Liver (tissue), 9 donors: ENCODE results near the gene SHROOM2. TPM values are rescaled to one million over a fixed set of nuclear protein-coding genes. Genes with fewer than 3 reads are reported as not detected.

Source experiments
- DNase-seq: peaks from one replicate; pipeline ENCODE4 v3.0.0-alpha.2; 2017; ENCODE audit warnings: low spot score
- H3K27ac ChIP-seq, 2 donors: one replicate each; pipeline ENCODE4 v1.7.0; 2013; ENCODE audit warnings: inconsistent platforms in 2 of 2, low read length in 2 of 2, control low read depth in 1 of 2, low read depth in 1 of 2, mild to moderate bottlenecking in 1 of 2
- H3K27me3 ChIP-seq, 4 donors: one replicate each; pipeline versions ENCODE4 v1.6.1 to v1.7.0; 2013; ENCODE audit warnings: low read length in 3 of 4, inconsistent platforms in 1 of 4, mild to moderate bottlenecking in 1 of 4, moderate library complexity in 1 of 4; ENCODE audit not compliant: control insufficient read depth in 4 of 4, insufficient read depth in 4 of 4
- H3K36me3 ChIP-seq, 4 donors: one replicate each; pipeline versions ENCODE4 v1.6.1 to v1.7.0; 2013; ENCODE audit warnings: low read length in 3 of 4, mild to moderate bottlenecking in 3 of 4, low read depth in 1 of 4, moderate library complexity in 1 of 4; ENCODE audit not compliant: control insufficient read depth in 4 of 4, insufficient read depth in 3 of 4
- H3K4me1 ChIP-seq, 4 donors: one replicate each; pipeline versions ENCODE4 v1.6.1 to v1.7.0; 2013; ENCODE audit warnings: low read length in 3 of 4, mild to moderate bottlenecking in 3 of 4, moderate library complexity in 1 of 4; ENCODE audit not compliant: control insufficient read depth in 4 of 4, insufficient read depth in 4 of 4
- H3K4me3 ChIP-seq, 3 donors: one replicate each; pipeline versions ENCODE4 v1.6.1 to v1.7.0; 2013; ENCODE audit warnings: low read length in 3 of 3, control low read depth in 1 of 3, low read depth in 1 of 3, mild to moderate bottlenecking in 1 of 3
- H3K9ac ChIP-seq, 2 donors: one replicate each; pipeline ENCODE4 v1.7.0; 2013; ENCODE audit warnings: low read length in 2 of 2, mild to moderate bottlenecking in 2 of 2, moderate library complexity in 2 of 2, control low read depth in 1 of 2, low read depth in 1 of 2
- H3K9me3 ChIP-seq, 4 donors: one replicate each; pipeline versions ENCODE4 v1.6.1 to v1.7.0; 2013; ENCODE audit warnings: low read length in 3 of 4; ENCODE audit not compliant: control insufficient read depth in 4 of 4
- ATF3 ChIP-seq: IDR thresholded peaks from 2 replicates; pipeline ENCODE4 v1.6.1; 2016; ENCODE audit warnings: antibody characterized with exemption
- CTCF ChIP-seq: fragments of 150-350 bp; IDR thresholded peaks from 2 replicates; pipeline ENCODE4 v1.5.1; 2017; ENCODE audit warnings: improper control_type of control experiment, low read depth, low read length; ENCODE audit not compliant: missing input control
- EGR1 ChIP-seq, 2 donors: IDR thresholded peaks; 2 replicates each; pipeline ENCODE4 v1.6.1; 2016 to 2018; ENCODE audit warnings: antibody characterized with exemption in 2 of 2, low read depth in 2 of 2
- FOXA1 ChIP-seq: IDR thresholded peaks from 2 replicates; pipeline ENCODE4 v1.6.1; 2016; ENCODE audit warnings: antibody characterized with exemption
- FOXA2 ChIP-seq: IDR thresholded peaks from 2 replicates; pipeline ENCODE4 v1.6.1; 2016; ENCODE audit warnings: antibody characterized with exemption
- GABPA ChIP-seq, 2 donors: IDR thresholded peaks in 1 of 2; conservative IDR thresholded peaks in 1 of 2; 2 replicates each; pipeline ENCODE4 v1.6.1; 2016; ENCODE audit warnings: antibody characterized with exemption in 2 of 2, mild to moderate bottlenecking in 1 of 2, moderate library complexity in 1 of 2
- HNF4A ChIP-seq, 2 donors: conservative IDR thresholded peaks; 2 replicates each; pipeline ENCODE4 v1.6.1; 2016; ENCODE audit warnings: antibody characterized with exemption in 2 of 2, mild to moderate bottlenecking in 2 of 2
- HNF4G ChIP-seq: IDR thresholded peaks from 2 replicates; pipeline ENCODE4 v1.6.1; 2016; ENCODE audit warnings: antibody characterized with exemption
- JUND ChIP-seq, 2 donors: IDR thresholded peaks; 2 replicates each; pipeline ENCODE4 v1.6.1; 2016; ENCODE audit warnings: antibody characterized with exemption in 2 of 2
- MAX ChIP-seq: IDR thresholded peaks from 2 replicates; pipeline ENCODE4 v1.6.1; 2016; ENCODE audit warnings: antibody characterized with exemption
- NR2F2 ChIP-seq: IDR thresholded peaks from 2 replicates; pipeline ENCODE4 v1.6.1; 2016; ENCODE audit warnings: antibody characterized with exemption
- RAD21 ChIP-seq, 2 donors: IDR thresholded peaks; 2 replicates each; pipeline ENCODE4 v1.6.1; 2016; ENCODE audit warnings: antibody characterized with exemption in 2 of 2, mild to moderate bottlenecking in 2 of 2
- REST ChIP-seq: IDR thresholded peaks from 2 replicates; pipeline ENCODE4 v1.6.1; 2016; ENCODE audit warnings: antibody characterized with exemption, mild to moderate bottlenecking
- RXRA ChIP-seq, 2 donors: IDR thresholded peaks; 2 replicates each; pipeline ENCODE4 v1.6.1; 2017 to 2018; ENCODE audit warnings: antibody characterized with exemption in 2 of 2, mild to moderate bottlenecking in 1 of 2
- SP1 ChIP-seq: IDR thresholded peaks from 2 replicates; pipeline ENCODE4 v1.6.1; 2018; ENCODE audit warnings: antibody characterized with exemption, mild to moderate bottlenecking
- TAF1 ChIP-seq: conservative IDR thresholded peaks from 2 replicates; pipeline ENCODE4 v1.6.1; 2016; ENCODE audit warnings: antibody characterized with exemption, mild to moderate bottlenecking
- YY1 ChIP-seq: IDR thresholded peaks from 2 replicates; pipeline ENCODE4 v1.6.1; 2016; ENCODE audit warnings: antibody characterized with exemption, mild to moderate bottlenecking
- ZBTB33 ChIP-seq: IDR thresholded peaks from 2 replicates; pipeline ENCODE4 v1.6.1; 2016; ENCODE audit warnings: antibody characterized with exemption
- WGBS: extraction: QIAGEN DNeasy Blood & Tissue Kit; methylation state at CpG from one replicate; pipeline ENCODE4 v1.1.7; 2013; 5-methylcytosine and 5-hydroxymethylcytosine counted together
- polyA plus RNA-seq, 2 donors: library from polyadenylated mRNA; stranded (reverse) in 1 of 2; unstranded in 1 of 2; fragments of 200-250 nt in 1 of 2; fragments of >200 nt in 1 of 2; fragmentation: Nextera tagmentation in 1 of 2; extraction: Ambion mirVana in 1 of 2; gene quantifications; one replicate each; pipeline versions ENCODE4 v1.2.1 to v1.2.3, GENCODE V29; 2013 to 2015
- total RNA-seq, 2 donors: library from RNA; depleted of rRNA; stranded (reverse); fragments of >200 nt; gene quantifications; one replicate each; pipeline ENCODE4 v1.2.3, GENCODE V29; 2014
- donor health status: healthy.
- donor health status: healthy.
- donor health status: healthy.
- donor health status: healthy.
- donor health status: healthy.

SHROOM2 gene
- total and polyA plus RNA-seq, 4 donors: 1.1 to 5.4 (median 3.6) TPM

GRCh38 chrX:9775930-9776329, 10.3 kb upstream of the SHROOM2 start:
- WGBS: 83% methylated on average over 8 of the region's 8 CpGs
- Histone ChIP-seq H3K9ac (no peak overlapping the region), H3K27ac (no peak overlapping the region), H3K36me3 (no peaks in the 10 kb centered on the region), H3K27me3 (no peaks in the 10 kb centered on the region), H3K4me3 (no peak overlapping the region), H3K4me1 (no peaks in the 10 kb centered on the region), H3K9me3 (no peaks in the 10 kb centered on the region)
- TF ChIP-seq RXRA (IDR thresholded peaks at IDR 0.05) (no peak), RAD21 (IDR thresholded peaks at IDR 0.05) (no peak), CTCF (no peak), FOXA2 (no peak), MAX (no peak), REST (no peak), ATF3 (no peak), FOXA1 (no peak), JUND (IDR thresholded peaks at IDR 0.05) (no peak), SP1 (no peak), HNF4A (conservative IDR thresholded peaks at IDR 0.05) (no peak), EGR1 (IDR thresholded peaks at IDR 0.05; ENCODE audit: low read depth in 2 of 2) (no peak), HNF4G (no peak), TAF1 (no peak), NR2F2 (no peak), ZBTB33 (no peak), GABPA (IDR thresholded peaks at IDR 0.05 in 1 of 2, conservative IDR thresholded peaks at IDR 0.05 in 1 of 2) (no peak), YY1 (no peak)
- DNase-seq: no peak
